ENCODE results near the gene CTRL.

GRCh38 chr16:67924140-67924906 is 7.3 kb downstream of the CTRL start:
- TF ChIP-seq CTCF (IDR thresholded peaks at IDR 0.05) = no peak
- no peak for TF ChIP-seq POLR2A (IDR thresholded peaks at IDR 0.05)

All from ovary (tissue), 3 donors.